PC-3 (cell line): ENCODE data around the gene MAP2K5. TPM values are rescaled to one million over a fixed set of nuclear protein-coding genes. Genes with fewer than 3 reads are reported as not detected.

ENCODE experiments used
- ATAC-seq: fragments of 200-7000 bp; cut with Tn5 transposase; 2 replicates; pipeline ENCODE4 v1.9.1; 2020; ENCODE audit warnings: mild to moderate bottlenecking, moderate library complexity
- BruUV-seq: library from RNA; stranded (reverse); fragments of 400-500 nt; replicated peaks from 2 replicates; lab custom pipeline; 2021; lab: Mats Ljungman, UMichigan
- CTCF ChIA-PET: fragments of 300-600 bp; sonication (Branson Sonifier 250); formaldehyde crosslinking; loops from one replicate; lab custom pipeline; 2022; ENCODE audit warnings: antibody characterized with exemption; lab: Charles Lee
- POLR2A ChIA-PET: fragments of 300-600 bp; sonication (Branson Sonifier 250); formaldehyde crosslinking; loops from one replicate; lab custom pipeline; 2022; ENCODE audit warnings: antibody characterized with exemption; ENCODE audit not compliant: unreplicated experiment; lab: Charles Lee
- DNase-seq: peaks from one replicate; pipeline ENCODE4 v3.0.0-alpha.2; 2015
- H2AFZ ChIP-seq: fragments of 300-600 bp; sonication (generic); 2 replicates; pipeline ENCODE4 v1.6.0; 2016; ENCODE audit warnings: antibody characterized with exemption, low read length
- H3F3A ChIP-seq: fragments of 300-600 bp; sonication (generic); one replicate; pipeline ENCODE4 v1.6.0; 2017; ENCODE audit warnings: antibody characterized with exemption, low read length, control low read depth, mild to moderate bottlenecking; ENCODE audit not compliant: unreplicated experiment
- H3K27ac ChIP-seq: fragments of 300-600 bp; sonication (generic); 2 replicates; pipeline ENCODE4 v1.5.1; 2016; ENCODE audit warnings: mild to moderate bottlenecking, low read length
- H3K27me3 ChIP-seq: fragments of 300-600 bp; sonication (generic); 2 replicates; pipeline ENCODE4 v1.6.1; 2016; ENCODE audit warnings: low read length, mixed read lengths
- H3K36me3 ChIP-seq: fragments of 300-600 bp; sonication (generic); 2 replicates; pipeline ENCODE4 v1.6.1; 2016; ENCODE audit warnings: low read depth, mixed run types, low read length, mixed read lengths
- H3K4me1 ChIP-seq: fragments of 300-600 bp; sonication (generic); 2 replicates; pipeline ENCODE4 v1.5.1; 2016; ENCODE audit warnings: low read length; ENCODE audit not compliant: insufficient read depth
- H3K4me2 ChIP-seq: fragments of 300-600 bp; sonication (generic); 2 replicates; pipeline ENCODE4 v1.6.0; 2016; ENCODE audit warnings: low read length
- H3K4me3 ChIP-seq: fragments of 300-600 bp; sonication (generic); 2 replicates; pipeline ENCODE4 v1.5.1; 2016; ENCODE audit warnings: mild to moderate bottlenecking, low read length, mixed read lengths
- H3K79me2 ChIP-seq: fragments of 300-600 bp; sonication (generic); 2 replicates; pipeline ENCODE4 v1.6.1; 2017; ENCODE audit warnings: low read length, mixed read lengths
- H3K9ac ChIP-seq: fragments of 300-600 bp; sonication (generic); 2 replicates; pipeline ENCODE4 v1.6.0; 2016; ENCODE audit warnings: mild to moderate bottlenecking, low read length
- H3K9me2 ChIP-seq: fragments of 300-600 bp; sonication (generic); replicated peaks from 2 replicates; pipeline ENCODE4 v1.6.1; 2016; ENCODE audit warnings: mixed run types, low read length, mixed read lengths
- H3K9me3 ChIP-seq: fragments of 300-600 bp; sonication (generic); 2 replicates; pipeline ENCODE4 v1.6.1; 2016; ENCODE audit warnings: low read length, mixed read lengths
- H4K20me1 ChIP-seq: fragments of 300-600 bp; sonication (generic); 2 replicates; pipeline ENCODE4 v1.6.1; 2016; ENCODE audit warnings: low read length, mixed read lengths
- CTCF ChIP-seq: fragments of 300-600 bp; sonication (generic); conservative IDR thresholded peaks from 2 replicates; pipeline ENCODE4 v1.5.1; 2017; ENCODE audit warnings: antibody characterized with exemption, low read depth, mild to moderate bottlenecking, low read length
- EZH2 ChIP-seq: fragments of 300-600 bp; sonication (generic); IDR thresholded peaks from one replicate; pipeline ENCODE4 v1.6.1; 2017; ENCODE audit warnings: antibody characterized with exemption, mild to moderate bottlenecking, low read length; ENCODE audit not compliant: unreplicated experiment
- EZH2phosphoT487 ChIP-seq: fragments of 300-600 bp; sonication (generic); IDR thresholded peaks from 2 replicates; pipeline ENCODE4 v1.6.1; 2018; ENCODE audit warnings: mild to moderate bottlenecking, antibody characterized with exemption, low read length, borderline replicate concordance
- intact Hi-C: fragments of 100-400 bp; cut with micrococcal nuclease; formaldehyde crosslinking; loops from 2 replicates; pipeline ENCODE4 v1.9.0; 2023
- total RNA-seq: library from RNA; depleted of rRNA; stranded (reverse); fragments of >200 nt; gene quantifications from 2 replicates; pipeline ENCODE4 v1.2.3, GENCODE V29; 2014

MAP2K5 gene
- total RNA-seq, 1 experiment from 2014 or later = 5.5 TPM

- ChIA-PET POLR2A (no interaction called here), CTCF (interaction anchor here (1.4 kb wide), 1 partner anchor 322 kb away, joined by 3 read pairs; no protein-coding TSS in a partner anchor)
- Histone ChIP-seq H3K4me3 (no peak overlapping the region; the same call in 1 of the 2 replicates), H3K4me1 (no peaks in the 10 kb centered on the region), H3K36me3 (no peaks in the 10 kb centered on the region), H3K9ac (no peak overlapping the region), H2AFZ (no peak overlapping the region), H3K9me2 (no peaks in the 10 kb centered on the region), H3F3A (no peaks in the 10 kb centered on the region), H4K20me1 (no peaks in the 10 kb centered on the region), H3K9me3 (no peaks in the 10 kb centered on the region), H3K27me3 (peaks cover 41% of the 10 kb centered on the region), H3K4me2 (peak overlapping the region; percentile 31; the same call in 1 of the 2 replicates), H3K79me2 (no peaks in the 10 kb centered on the region), H3K27ac (no peak overlapping the region)
- peak; percentile 93 for TF ChIP-seq EZH2
- TF ChIP-seq CTCF = no peak
- TF ChIP-seq EZH2phosphoT487 = no peak
- intact Hi-C loops = no loop called here
- DNase-seq (no peak), ATAC-seq (no peak; the same call in 1 of the 2 replicates)
- no TSS peak for BruUV-seq
These were observed 281.1 kb downstream of the MAP2K5 start for GRCh38 chr15:67823314-67824196.

- ChIA-PET POLR2A (no interaction called here), CTCF (interaction anchor here (1.4 kb wide), 1 partner anchor 323 kb away, joined by 3 read pairs; no protein-coding TSS in a partner anchor)
- TF ChIP-seq EZH2phosphoT487 = no peak
- no peak for TF ChIP-seq CTCF
- TF ChIP-seq EZH2 = no peak
These were observed 281.9 kb downstream of the MAP2K5 start for GRCh38 chr15:67824197-67824968.

More at GRCh38 chr15:67824197-67824968, 281.9 kb downstream of the MAP2K5 start:
- Histone ChIP-seq H3K79me2 (no peaks in the 10 kb centered on the region), H3K4me1 (no peaks in the 10 kb centered on the region), H3K27ac (no peak overlapping the region), H3K36me3 (no peaks in the 10 kb centered on the region), H3K4me2 (no peak overlapping the region), H3K27me3 (peaks cover 41% of the 10 kb centered on the region), H2AFZ (no peak overlapping the region), H3K9me2 (no peaks in the 10 kb centered on the region), H3F3A (no peaks in the 10 kb centered on the region), H3K9ac (no peak overlapping the region), H3K4me3 (no peak overlapping the region), H3K9me3 (no peaks in the 10 kb centered on the region), H4K20me1 (no peaks in the 10 kb centered on the region)
- ATAC-seq (no peak), DNase-seq (no peak)
- intact Hi-C loops = no loop called here
- no TSS peak for BruUV-seq
